CD14-positive monocyte (primary cell): ENCODE results near the gene CNST. TPM values are rescaled to one million over a fixed set of nuclear protein-coding genes. Genes with fewer than 3 reads are reported as not detected.
A peak's percentile ranks its signal among the peaks of the same experiment; 100 is the strongest.

Experiments
- DNase-seq, 3 donors: peaks; one replicate each; pipeline ENCODE4 v3.0.0-alpha.2; 2011 to 2022
- H2AFZ ChIP-seq: 2 replicates; pipeline ENCODE4 v1.6.0; 2012; ENCODE audit warnings: mild to moderate bottlenecking, low read depth, low read length, inconsistent platforms; ENCODE audit not compliant: insufficient read depth, poor library complexity, severe bottlenecking
- H3K27ac ChIP-seq, 2 donors: 1 replicate in 1 of 2; 2 replicates in 1 of 2; pipeline ENCODE4 v1.5.1; 2012 to 2013; ENCODE audit warnings: low read length in 2 of 2, control low read depth in 1 of 2, inconsistent platforms in 1 of 2, low read depth in 1 of 2, mild to moderate bottlenecking in 1 of 2
- H3K27me3 ChIP-seq, 2 donors: one replicate each; pipeline versions ENCODE4 v1.6.0 to v1.6.1; 2011 to 2013; ENCODE audit warnings: low read length in 2 of 2; ENCODE audit not compliant: control insufficient read depth in 2 of 2, insufficient read depth in 2 of 2
- H3K36me3 ChIP-seq, 2 donors: replicated peaks in 1 of 2; 1 replicate in 1 of 2; 2 replicates in 1 of 2; pipeline versions ENCODE4 v1.5.1 to v1.6.1; 2012 to 2013; ENCODE audit warnings: low read length in 2 of 2, control low read depth in 1 of 2, inconsistent platforms in 1 of 2, mild to moderate bottlenecking in 1 of 2; ENCODE audit not compliant: insufficient read depth in 2 of 2, control insufficient read depth in 1 of 2
- H3K4me1 ChIP-seq, 2 donors: 1 replicate in 1 of 2; 2 replicates in 1 of 2; pipeline versions ENCODE4 v1.5.1 to v1.6.1; 2012 to 2013; ENCODE audit warnings: low read length in 2 of 2, control low read depth in 1 of 2, inconsistent platforms in 1 of 2, mild to moderate bottlenecking in 1 of 2, moderate library complexity in 1 of 2; ENCODE audit not compliant: insufficient read depth in 2 of 2, control insufficient read depth in 1 of 2
- H3K4me2 ChIP-seq: replicated peaks from 2 replicates; pipeline ENCODE3; 2012; ENCODE audit warnings: low read length, moderate library complexity, mild to moderate bottlenecking; ENCODE audit not compliant: poor library complexity, severe bottlenecking; ENCODE audit errors: extremely low read depth
- H3K4me3 ChIP-seq, 3 experiments: fragments of 200-600 bp in 1 of 3; sonication (generic) in 1 of 3; replicated peaks in 1 of 3; 1 replicate in 2 of 3; 2 replicates in 1 of 3; pipeline ENCODE4 v1.5.1; 2011 to 2013; ENCODE audit warnings: low read length in 3 of 3, mild to moderate bottlenecking in 3 of 3, control low read depth in 2 of 3, low read depth in 2 of 3, inconsistent platforms in 1 of 3, moderate library complexity in 1 of 3
- H3K79me2 ChIP-seq: 2 replicates; pipeline ENCODE4 v1.6.0; 2012; ENCODE audit warnings: mild to moderate bottlenecking, control low read depth, inconsistent platforms, low read length, moderate library complexity; ENCODE audit not compliant: insufficient read depth
- H3K9ac ChIP-seq: 2 replicates; pipeline ENCODE4 v1.6.0; 2017; ENCODE audit warnings: low read length, mild to moderate bottlenecking; ENCODE audit not compliant: insufficient read depth, poor library complexity, severe bottlenecking
- H3K9me3 ChIP-seq, 2 donors: replicated peaks in 1 of 2; 1 replicate in 1 of 2; 2 replicates in 1 of 2; pipeline versions ENCODE4 v1.5.1 to v1.6.1; 2012 to 2013; ENCODE audit warnings: low read length in 2 of 2, control low read depth in 1 of 2; ENCODE audit not compliant: control insufficient read depth in 1 of 2, insufficient read depth in 1 of 2
- H4K20me1 ChIP-seq: 2 replicates; pipeline ENCODE4 v1.6.0; 2012; ENCODE audit warnings: mild to moderate bottlenecking, low read length, control low read depth, moderate library complexity; ENCODE audit not compliant: insufficient read depth
- H3K27ac Mint-ChIP-seq, 7 donors: one replicate each; pipeline ENCODE4 v1.8.0; 2020; ENCODE audit warnings: mild to moderate bottlenecking in 7 of 7, mixed read lengths in 7 of 7, moderate library complexity in 6 of 7, inconsistent platforms in 2 of 7
- H3K27me3 Mint-ChIP-seq, 3 donors: one replicate each; pipeline ENCODE4 v1.8.0; 2021 to 2022; ENCODE audit warnings: low read depth in 3 of 3, mild to moderate bottlenecking in 3 of 3, mixed read lengths in 3 of 3, moderate library complexity in 3 of 3, inconsistent platforms in 1 of 3
- H3K36me3 Mint-ChIP-seq, 2 donors: one replicate each; pipeline ENCODE4 v1.8.0; 2020; ENCODE audit warnings: mixed read lengths in 2 of 2, inconsistent platforms in 1 of 2, mild to moderate bottlenecking in 1 of 2
- H3K4me1 Mint-ChIP-seq: one replicate; pipeline ENCODE4 v1.8.0; 2020; ENCODE audit warnings: mild to moderate bottlenecking, mixed read lengths
- H3K4me3 Mint-ChIP-seq, 2 donors: one replicate each; pipeline ENCODE4 v1.8.0; 2020; ENCODE audit warnings: mild to moderate bottlenecking in 2 of 2, mixed read lengths in 2 of 2, moderate library complexity in 1 of 2
- H3K9me3 Mint-ChIP-seq, 7 donors: one replicate each; pipeline ENCODE4 v1.8.0; 2020 to 2022; ENCODE audit warnings: mixed read lengths in 7 of 7, mild to moderate bottlenecking in 6 of 7, moderate library complexity in 6 of 7, inconsistent platforms in 2 of 7
- CTCF ChIP-seq: fragments of 200-600 bp; IDR thresholded peaks from one replicate; pipeline ENCODE4 v1.8.0; 2022; ENCODE audit warnings: antibody characterized with exemption, mild to moderate bottlenecking
- WGBS: methylation state at CpG from one replicate; pipeline ENCODE4 v1.1.5; 2013; ENCODE audit warnings: missing lambda C conversion rate; ENCODE audit not compliant: insufficient coverage; 5-methylcytosine and 5-hydroxymethylcytosine counted together
- intact Hi-C, 2 donors: fragments of 100-400 bp; cut with micrococcal nuclease; formaldehyde crosslinking; loops; one replicate each; pipeline versions ENCODE4 v1.15.0 to v1.15.1; 2023
- polyA plus RNA-seq, 3 donors: library from polyadenylated mRNA; depleted of rRNA in 1 of 3; unstranded in 2 of 3; stranded (reverse) in 1 of 3; fragments of 300-500 nt in 2 of 3; fragments of >200 nt in 1 of 3; fragmentation: Illumina TruSeq in 2 of 3; gene quantifications; 1 replicate in 2 of 3; 2 replicates in 1 of 3; pipeline ENCODE4 v1.2.3, GENCODE V29; 2012 to 2021

Gene CNST
- polyA plus RNA-seq, 3 donors = 11.0 to 14.1 (median 13.7) TPM

- Mint-ChIP-seq H3K9me3 (peaks cover 5 to 12% (median 9%) of the 10 kb centered on the region in 7 donors), H3K4me1 (peaks cover 13% of the 10 kb centered on the region), H3K27me3 (no peaks in the 10 kb centered on the region), H3K36me3 (peaks cover 32 to 42% of the 10 kb centered on the region in 2 donors), H3K4me3 (no peak overlapping the region), H3K27ac (no peak overlapping the region)
- peaks cover 4 to 5% of the 10 kb centered on the region in 2 donors for H3K9me3 ChIP-seq
- no peak overlapping the region for H3K4me2 ChIP-seq
- DNase-seq = no peak
- no peaks in the 10 kb centered on the region for H3K27me3 ChIP-seq
- peaks cover 18 to 42% of the 10 kb centered on the region in 2 donors for H3K36me3 ChIP-seq
- no peak overlapping the region for H2AFZ ChIP-seq
- H3K9ac ChIP-seq = no peak overlapping the region
- peaks cover 9 to 17% of the 10 kb centered on the region in 2 donors for H3K4me1 ChIP-seq
- H3K79me2 ChIP-seq = peaks cover 64% of the 10 kb centered on the region
- TF ChIP-seq CTCF = no peak
- intact Hi-C loops = no loop called here
- no peak overlapping the region for H3K4me3 ChIP-seq
- no peak overlapping the region for H3K27ac ChIP-seq
- H4K20me1 ChIP-seq = peaks cover 4% of the 10 kb centered on the region
Observed at GRCh38 chr1:246591047-246591446, 24.8 kb downstream of the CNST start.

- peaks cover 66% of the 10 kb centered on the region for H3K79me2 ChIP-seq
- peak overlapping the region in 2 of 7 donors; percentile 24 to 48 for H3K27ac Mint-ChIP-seq
Observed at GRCh38 chr1:246591504-246591903, 25.2 kb downstream of the CNST start.

More at GRCh38 chr1:246591504-246591903, 25.2 kb downstream of the CNST start:
- Histone ChIP-seq H3K36me3 (peaks cover 18 to 45% of the 10 kb centered on the region in 2 donors), H2AFZ (no peak overlapping the region), H3K27ac (no peak overlapping the region), H3K9me3 (peaks cover 4 to 5% of the 10 kb centered on the region in 2 donors), H3K9ac (no peak overlapping the region), H3K27me3 (no peaks in the 10 kb centered on the region), H4K20me1 (peaks cover 4% of the 10 kb centered on the region), H3K4me3 (no peak overlapping the region), H3K4me1 (peaks cover 9 to 17% of the 10 kb centered on the region in 2 donors), H3K4me2 (no peak overlapping the region)
- Mint-ChIP-seq H3K4me1 (peaks cover 12% of the 10 kb centered on the region), H3K27me3 (no peaks in the 10 kb centered on the region), H3K9me3 (peaks cover 5 to 12% (median 9%) of the 10 kb centered on the region in 7 donors), H3K4me3 (no peak overlapping the region), H3K36me3 (peaks cover 33 to 42% of the 10 kb centered on the region in 2 donors)
- intact Hi-C loops = no loop called here
- 95% methylated on average over 4 of the region's 6 CpGs for WGBS
- no peak for TF ChIP-seq CTCF
- no peak for DNase-seq
